Gastroesophageal sphincter (tissue), 3 donors: ENCODE results near the gene LRRC42.

Experiments
- EP300 ChIP-seq: sonication (generic); formaldehyde crosslinking; IDR thresholded peaks from one replicate; pipeline ENCODE4 v1.6.1; 2017; ENCODE audit warnings: antibody characterized with exemption, mild to moderate bottlenecking
- POLR2A ChIP-seq, 2 donors: fragments of 450-650 bp; IDR thresholded peaks; one replicate each; pipeline ENCODE4 v1.6.1; 2017; ENCODE audit warnings: antibody characterized with exemption in 2 of 2, mild to moderate bottlenecking in 2 of 2, moderate library complexity in 1 of 2
- POLR2AphosphoS5 ChIP-seq: sonication (generic); formaldehyde crosslinking; IDR thresholded peaks from one replicate; pipeline ENCODE4 v1.6.1; 2017; ENCODE audit warnings: antibody characterized with exemption
- TF ChIP-seq, protein P1 (sequence below), 4 experiments: fragments of 200-600 bp in 2 of 4; fragments of 450-650 bp in 2 of 4; sonication (generic) in 1 of 4; IDR thresholded peaks; one replicate each; pipeline ENCODE4 v1.5.1; 2017 to 2019; ENCODE audit warnings: antibody characterized with exemption in 4 of 4, mild to moderate bottlenecking in 2 of 4, moderate library complexity in 2 of 4

DNA sequence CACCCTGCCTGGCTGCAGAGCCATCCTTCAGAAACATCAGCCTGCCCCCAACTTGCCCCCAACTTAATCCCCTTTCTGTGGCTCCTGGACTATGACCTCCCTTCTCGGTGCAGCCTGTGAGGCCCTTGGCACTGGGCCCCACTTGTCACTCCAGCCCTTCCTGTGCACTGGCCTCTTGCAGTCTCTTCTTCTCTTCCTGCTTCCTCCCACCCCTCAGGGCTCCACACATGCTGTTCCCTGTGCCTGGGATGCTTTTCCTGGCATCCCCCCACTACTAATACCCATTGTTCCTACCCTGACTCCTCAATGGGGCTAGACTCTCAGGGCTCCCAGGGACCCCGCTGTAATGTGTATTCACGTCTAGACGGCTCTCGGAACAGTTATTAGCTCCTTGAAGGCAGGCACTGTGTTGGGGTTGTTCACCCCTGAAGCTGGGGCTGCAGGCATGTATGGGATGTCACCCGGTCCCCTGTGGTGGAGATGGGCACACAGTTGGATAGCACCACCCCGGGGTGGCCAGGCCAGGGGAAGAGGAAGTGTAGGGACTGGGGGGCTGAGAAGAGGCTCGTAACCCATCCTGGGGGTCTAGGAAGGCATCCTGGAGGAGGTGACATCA lies 67.4 kb downstream of the LRRC42 start:
- TF ChIP-seq, protein P1, sequence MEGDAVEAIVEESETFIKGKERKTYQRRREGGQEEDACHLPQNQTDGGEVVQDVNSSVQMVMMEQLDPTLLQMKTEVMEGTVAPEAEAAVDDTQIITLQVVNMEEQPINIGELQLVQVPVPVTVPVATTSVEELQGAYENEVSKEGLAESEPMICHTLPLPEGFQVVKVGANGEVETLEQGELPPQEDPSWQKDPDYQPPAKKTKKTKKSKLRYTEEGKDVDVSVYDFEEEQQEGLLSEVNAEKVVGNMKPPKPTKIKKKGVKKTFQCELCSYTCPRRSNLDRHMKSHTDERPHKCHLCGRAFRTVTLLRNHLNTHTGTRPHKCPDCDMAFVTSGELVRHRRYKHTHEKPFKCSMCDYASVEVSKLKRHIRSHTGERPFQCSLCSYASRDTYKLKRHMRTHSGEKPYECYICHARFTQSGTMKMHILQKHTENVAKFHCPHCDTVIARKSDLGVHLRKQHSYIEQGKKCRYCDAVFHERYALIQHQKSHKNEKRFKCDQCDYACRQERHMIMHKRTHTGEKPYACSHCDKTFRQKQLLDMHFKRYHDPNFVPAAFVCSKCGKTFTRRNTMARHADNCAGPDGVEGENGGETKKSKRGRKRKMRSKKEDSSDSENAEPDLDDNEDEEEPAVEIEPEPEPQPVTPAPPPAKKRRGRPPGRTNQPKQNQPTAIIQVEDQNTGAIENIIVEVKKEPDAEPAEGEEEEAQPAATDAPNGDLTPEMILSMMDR (IDR thresholded peaks at IDR 0.05) = no peak
- TF ChIP-seq POLR2A (IDR thresholded peaks at IDR 0.05) (no peak), POLR2AphosphoS5 (no peak), EP300 (no peak)
